OCI-LY7 (cell line): ENCODE results near the gene GABRG1.

Experiments used
- EZH2phosphoT487 ChIP-seq: fragments of 200-600 bp; sonication (generic); IDR thresholded peaks from 2 replicates; pipeline ENCODE4 v1.6.1; 2018; ENCODE audit warnings: low read depth, borderline replicate concordance, mild to moderate bottlenecking, mixed run types, antibody characterized with exemption, low read length, moderate library complexity, mixed read lengths
- TF ChIP-seq, protein P1 (sequence below): fragments of 200-600 bp; sonication (generic); conservative IDR thresholded peaks from 2 replicates; pipeline ENCODE4 v1.5.1; 2014; ENCODE audit warnings: mild to moderate bottlenecking, antibody characterized with exemption, low read length, moderate library complexity, mixed read lengths

DNA sequence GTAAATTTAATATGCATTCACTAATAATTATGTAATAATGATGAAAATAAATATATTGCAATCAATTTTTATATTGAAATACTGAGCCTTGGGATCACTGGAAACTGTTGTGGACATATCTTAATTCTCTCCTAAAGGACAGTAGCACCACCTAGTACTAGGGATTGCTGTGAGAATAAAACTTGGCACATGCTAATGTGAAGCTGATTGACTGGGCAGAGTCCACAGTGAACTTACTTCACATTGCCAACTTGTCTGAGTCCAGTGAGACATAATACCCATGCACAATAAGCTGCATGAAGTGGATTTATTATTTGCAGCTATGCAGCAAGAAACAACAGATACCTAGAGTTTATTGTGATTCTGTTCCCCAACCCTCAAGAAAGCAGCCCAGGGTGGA lies 131.1 kb downstream of the GABRG1 start:
- TF ChIP-seq, protein P1, sequence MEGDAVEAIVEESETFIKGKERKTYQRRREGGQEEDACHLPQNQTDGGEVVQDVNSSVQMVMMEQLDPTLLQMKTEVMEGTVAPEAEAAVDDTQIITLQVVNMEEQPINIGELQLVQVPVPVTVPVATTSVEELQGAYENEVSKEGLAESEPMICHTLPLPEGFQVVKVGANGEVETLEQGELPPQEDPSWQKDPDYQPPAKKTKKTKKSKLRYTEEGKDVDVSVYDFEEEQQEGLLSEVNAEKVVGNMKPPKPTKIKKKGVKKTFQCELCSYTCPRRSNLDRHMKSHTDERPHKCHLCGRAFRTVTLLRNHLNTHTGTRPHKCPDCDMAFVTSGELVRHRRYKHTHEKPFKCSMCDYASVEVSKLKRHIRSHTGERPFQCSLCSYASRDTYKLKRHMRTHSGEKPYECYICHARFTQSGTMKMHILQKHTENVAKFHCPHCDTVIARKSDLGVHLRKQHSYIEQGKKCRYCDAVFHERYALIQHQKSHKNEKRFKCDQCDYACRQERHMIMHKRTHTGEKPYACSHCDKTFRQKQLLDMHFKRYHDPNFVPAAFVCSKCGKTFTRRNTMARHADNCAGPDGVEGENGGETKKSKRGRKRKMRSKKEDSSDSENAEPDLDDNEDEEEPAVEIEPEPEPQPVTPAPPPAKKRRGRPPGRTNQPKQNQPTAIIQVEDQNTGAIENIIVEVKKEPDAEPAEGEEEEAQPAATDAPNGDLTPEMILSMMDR: no peak
- TF ChIP-seq EZH2phosphoT487: no peak
